Stimulated activated CD4-positive, alpha-beta T cell treated with anti-CD3 and anti-CD28 coated beads, Interleukin-1b, Interleukin-23, amount 100 ng/mL, for 48 hours (primary cell): ENCODE results near the gene RLBP1.
A peak's percentile ranks its signal among the peaks of the same experiment; 100 is the strongest.

ENCODE experiments used
- DNase-seq: peaks from one replicate; pipeline ENCODE4 v3.0.0-alpha.2; 2020

RLBP1 gene

GRCh38 chr15:89205991-89206585, 15.3 kb downstream of the RLBP1 start:
- no peak for DNase-seq

DNA sequence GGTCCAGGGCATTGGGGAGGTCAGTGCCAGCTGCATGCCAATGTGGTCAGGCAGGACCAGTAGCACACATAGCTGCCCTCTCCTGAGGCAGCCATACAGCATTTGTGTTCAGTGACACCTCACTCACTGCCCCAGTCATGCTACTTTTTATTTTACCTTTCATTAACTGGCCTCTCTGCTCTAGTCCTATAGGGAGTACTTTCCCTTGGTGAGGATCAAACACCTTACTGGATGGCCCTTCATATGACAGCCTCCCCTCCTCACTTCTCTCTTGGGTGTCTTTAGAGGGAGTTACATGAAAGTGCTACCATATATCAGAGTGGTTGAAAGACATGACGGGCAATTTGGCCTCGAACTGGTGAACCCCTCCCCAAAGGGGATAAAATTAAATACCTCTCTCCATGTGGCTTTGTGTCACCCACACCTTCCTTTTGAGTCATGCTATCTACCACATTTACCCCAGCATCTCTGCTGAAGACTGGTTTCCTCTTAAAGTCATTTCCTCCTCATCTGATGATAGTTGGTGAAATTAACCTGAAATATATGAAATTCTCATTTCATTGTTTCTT, 17.6 kb downstream of the RLBP1 start:
- DNase-seq, result peak; percentile 25

DNA sequence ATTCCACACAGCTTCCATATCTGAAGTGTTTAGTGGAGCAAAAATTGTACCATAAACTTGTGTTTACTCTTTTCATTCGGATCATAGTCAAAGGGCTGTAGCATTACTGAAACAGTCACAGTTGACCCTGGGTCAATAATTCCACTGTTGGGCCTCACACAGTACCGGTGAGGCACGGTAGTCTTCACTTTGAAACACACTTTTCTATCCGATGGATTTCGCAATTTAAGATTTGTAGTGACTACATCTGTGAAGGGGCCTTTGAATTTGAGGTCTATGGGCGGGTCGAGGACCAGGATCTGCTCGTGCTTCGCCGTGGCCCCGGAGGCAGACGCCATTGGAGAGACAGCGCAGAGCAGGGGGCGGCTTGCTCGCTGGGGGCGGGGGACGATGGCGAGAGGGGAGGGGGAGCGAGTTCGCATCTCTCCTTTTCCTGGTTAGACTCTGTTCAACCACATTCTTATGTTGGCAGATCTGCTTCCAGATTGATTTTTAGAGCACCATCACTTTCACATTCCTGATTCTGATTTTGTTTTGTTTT, 19.8 kb downstream of the RLBP1 start:
- DNase-seq, result no peak

- DNase-seq, result no peak
Measured at GRCh38 chr15:89200182-89200581, 21.2 kb downstream of the RLBP1 start.

DNA sequence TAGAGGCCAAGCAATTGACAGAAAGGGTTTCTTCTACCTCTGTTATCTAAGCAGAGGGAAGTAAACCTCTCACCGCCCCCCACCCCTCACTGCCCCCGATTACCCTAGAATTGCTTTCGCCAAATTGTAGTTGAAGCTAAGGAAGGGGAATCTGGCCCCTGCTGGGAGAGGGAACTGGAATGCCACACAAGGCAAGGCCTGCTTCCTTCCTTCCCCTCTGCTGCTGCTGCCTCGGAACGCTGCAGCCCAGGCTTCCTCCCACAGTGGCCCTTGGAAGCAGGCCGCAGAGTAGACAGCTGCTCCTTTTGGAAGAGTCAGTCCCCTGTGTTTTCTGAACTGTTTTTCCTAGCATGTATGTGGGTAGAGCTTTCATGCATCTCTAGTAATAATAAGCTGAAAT, 21.6 kb downstream of the RLBP1 start:
- no peak for DNase-seq

GRCh38 chr15:89198934-89199333, 22.4 kb downstream of the RLBP1 start:
- no peak for DNase-seq

DNA sequence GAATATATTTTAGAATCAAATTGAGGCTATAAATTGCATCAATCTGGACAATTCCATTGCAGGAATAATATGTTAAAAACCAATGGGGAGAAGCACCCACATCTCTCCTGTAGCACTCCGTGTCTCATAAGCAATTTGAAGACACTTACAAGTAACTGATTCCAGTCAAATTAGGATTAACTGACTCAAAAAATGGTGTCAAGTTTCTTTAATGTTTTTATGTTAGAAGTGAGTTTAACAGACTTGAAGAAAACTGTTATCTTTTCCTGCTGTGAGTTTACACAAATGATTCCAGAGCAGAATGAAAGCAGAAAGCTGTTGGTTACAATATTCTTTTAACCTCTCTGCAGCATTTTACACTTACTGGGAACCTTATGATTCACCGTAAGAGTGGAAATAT, 23.2 kb downstream of the RLBP1 start:
- no peak for DNase-seq

DNA sequence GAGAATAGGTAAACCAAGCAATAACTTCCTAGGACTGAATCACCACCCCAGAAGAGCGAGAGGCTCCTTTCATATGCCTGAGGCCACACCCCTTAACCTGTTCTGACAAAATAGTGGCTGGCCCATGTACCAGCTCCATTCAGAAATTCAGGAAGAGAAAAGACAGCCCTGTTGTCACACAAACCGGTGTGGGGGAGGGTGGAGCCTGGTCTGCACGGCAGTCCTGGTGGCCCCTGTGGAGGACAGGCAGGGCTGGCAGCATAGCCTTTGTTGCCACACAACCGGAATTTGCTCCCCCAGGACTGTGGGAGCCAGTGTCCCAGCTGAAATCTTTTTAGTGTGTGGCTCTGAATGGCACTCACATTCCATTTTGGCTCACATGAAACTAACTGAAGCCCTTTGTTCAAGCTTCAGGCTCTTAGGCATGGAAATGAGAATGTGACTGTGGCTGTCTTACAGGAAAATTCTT, 23.8 kb downstream of the RLBP1 start:
- peak; percentile 30 for DNase-seq

- peak; percentile 55 for DNase-seq
Measured at GRCh38 chr15:89196994-89197393, 24.4 kb downstream of the RLBP1 start.

DNA sequence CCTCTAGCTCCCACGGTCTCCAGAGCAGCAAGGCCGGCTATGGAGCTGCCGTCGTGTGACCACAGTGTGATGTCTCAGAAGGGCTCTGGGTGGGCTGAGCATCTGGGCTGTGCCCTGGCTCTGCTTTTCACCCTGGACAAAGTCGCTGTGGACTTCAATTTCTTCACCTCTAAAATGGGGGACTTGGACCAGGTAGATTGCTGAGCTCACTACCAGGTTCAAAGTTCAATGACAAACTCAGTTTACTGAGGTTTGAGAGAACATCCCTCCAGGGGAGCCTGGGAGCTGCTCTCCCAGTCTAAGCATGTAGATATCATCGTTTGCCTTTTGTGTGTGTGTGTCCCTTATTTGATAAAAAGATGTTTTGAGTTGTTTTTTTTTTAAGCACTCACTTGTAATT, 25.1 kb downstream of the RLBP1 start:
- no peak for DNase-seq

GRCh38 chr15:89195836-89196235, 25.5 kb downstream of the RLBP1 start:
- DNase-seq, result no peak

GRCh38 chr15:89194608-89195007, 26.8 kb downstream of the RLBP1 start:
- no peak for DNase-seq

- no peak for DNase-seq
Measured at GRCh38 chr15:89192766-89193165, 28.6 kb downstream of the RLBP1 start.

DNA sequence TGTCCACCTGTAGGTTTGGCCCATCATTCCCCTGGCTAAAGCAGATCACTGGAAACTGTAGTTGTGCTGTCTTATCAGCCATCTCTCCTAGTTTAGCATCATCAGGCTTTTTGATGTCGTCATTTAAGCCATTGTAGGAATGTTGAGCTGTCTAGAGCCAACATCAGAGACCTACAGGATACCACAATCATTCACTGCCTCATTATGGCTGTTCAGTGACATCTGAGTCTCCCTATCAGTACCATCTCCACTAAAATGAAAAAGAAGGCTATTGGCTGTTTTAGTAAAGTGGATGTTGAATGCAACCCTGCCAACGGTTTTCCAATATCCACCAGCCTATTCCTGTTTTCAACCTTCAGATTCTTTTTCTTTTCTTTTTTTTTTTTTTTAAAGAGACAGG, 29.2 kb downstream of the RLBP1 start:
- DNase-seq, result no peak

DNA sequence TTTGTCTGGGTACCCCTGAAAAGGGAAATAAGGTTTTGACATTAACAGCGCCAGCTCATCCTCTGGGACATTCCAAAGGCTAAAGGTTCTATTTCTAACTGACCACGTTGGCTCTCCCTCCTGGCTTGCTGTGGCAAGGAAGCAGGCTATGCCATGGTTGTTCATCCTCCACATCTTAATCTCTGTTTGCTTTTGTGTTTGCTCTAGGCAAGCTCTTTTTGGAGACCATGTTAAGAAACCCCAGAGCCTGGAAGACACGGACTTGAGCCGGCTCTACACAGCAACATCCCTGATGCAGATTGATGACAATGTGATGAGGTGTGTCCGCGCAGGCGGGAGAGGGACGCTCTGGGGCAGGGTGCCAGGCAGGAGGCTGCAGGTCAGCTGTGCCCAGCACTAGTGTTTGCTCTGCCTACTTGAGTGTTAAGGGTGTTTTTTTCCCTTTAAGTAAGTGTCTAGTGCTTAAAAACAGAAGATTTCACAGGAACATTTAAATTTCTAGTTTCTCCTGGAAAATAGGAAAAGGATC, 33.3 kb downstream of the RLBP1 start:
- no peak for DNase-seq

DNA sequence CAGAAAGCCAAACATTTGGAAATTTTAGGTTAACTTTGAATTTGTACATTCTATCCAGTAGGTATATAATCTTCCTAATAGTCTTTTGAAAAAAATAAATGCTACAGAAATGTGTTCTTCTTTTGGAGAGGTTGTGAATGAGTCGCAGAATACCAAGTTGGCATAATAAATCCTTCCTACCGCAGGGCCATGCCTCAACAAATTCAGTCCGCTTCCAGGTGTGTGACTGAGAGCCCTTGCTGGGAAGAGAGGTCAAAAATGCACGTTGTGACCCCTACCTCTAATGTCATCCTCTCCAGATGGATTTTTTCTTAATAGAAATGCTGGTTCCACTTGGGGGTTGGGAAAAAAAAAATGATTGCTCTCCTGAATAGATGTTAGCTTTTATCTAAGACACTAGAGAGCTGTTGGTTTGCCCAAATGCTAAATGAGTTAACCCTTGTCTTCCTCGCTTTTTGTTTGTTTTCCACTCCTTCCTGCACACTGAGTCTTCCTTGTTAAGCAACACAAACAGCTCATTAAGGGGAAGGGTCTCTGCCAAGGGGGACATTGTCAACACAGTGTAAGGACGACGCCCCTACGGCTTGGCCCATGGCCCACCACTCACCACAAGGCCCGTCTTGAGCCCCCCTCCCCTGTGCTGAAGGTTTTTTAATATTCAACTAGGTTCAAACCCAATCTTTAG, 33.9 kb downstream of the RLBP1 start:
- DNase-seq, result no peak

GRCh38 chr15:89186803-89187202, 34.6 kb downstream of the RLBP1 start:
- DNase-seq, result no peak

- DNase-seq, result no peak
Measured at GRCh38 chr15:89184886-89185526, 36.4 kb downstream of the RLBP1 start.

DNA sequence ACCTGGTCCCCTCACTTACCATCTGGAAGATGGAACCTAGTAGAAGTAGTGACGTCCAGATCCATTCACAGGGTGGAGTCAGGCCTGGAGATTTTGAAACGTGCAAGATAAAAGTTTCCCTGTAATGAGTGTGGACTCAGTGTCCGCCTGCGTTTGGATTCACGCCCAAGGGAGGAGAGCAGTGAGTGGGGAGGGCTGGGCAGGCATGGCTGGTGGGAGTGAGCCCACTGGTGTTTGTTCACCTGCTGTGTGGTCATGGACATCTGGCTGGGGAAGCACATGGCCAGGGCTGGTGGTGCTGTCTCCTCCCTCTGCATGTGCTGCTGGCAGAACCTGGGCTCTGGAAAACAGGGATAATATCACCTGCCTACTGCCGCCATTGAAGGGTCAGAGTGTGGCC, 37.0 kb downstream of the RLBP1 start:
- DNase-seq, result no peak

- peak; percentile 73 for DNase-seq
Measured at GRCh38 chr15:89179966-89180875, 41.2 kb downstream of the RLBP1 start.

DNA sequence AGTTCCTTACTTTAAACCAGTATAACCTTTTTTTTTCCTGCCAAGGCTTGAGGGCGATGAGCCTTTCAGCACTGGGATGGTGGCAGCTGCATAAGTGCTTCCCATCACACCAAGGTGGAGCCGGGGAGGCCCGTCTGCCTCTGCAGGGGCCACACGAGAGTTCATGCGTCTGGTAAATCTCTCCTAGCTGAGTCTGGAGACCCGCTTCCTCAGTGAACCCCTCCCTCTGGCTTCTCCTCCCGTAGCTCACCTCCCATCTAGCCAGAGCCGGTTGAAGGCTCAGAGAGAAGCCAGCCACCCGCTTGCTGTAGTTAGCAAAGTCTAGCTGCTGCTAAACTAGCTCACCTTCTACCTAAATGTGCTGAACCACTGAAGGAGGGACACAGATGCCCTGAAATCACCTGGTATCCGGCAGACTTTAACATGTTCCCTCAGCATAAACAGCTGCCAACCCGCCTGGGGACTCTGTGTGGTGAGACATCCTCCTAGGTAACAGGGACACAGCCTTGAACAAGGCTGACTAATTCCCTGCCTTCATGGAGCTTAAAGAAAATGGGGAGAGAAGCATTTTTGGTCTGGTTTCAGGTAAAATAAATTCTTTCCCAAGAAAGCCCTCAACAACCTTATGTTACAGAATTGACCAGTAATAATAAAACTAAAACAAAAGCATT, 42.9 kb downstream of the RLBP1 start:
- DNase-seq, result no peak
